Measurements from ENCODE around the gene PPP2R5E. TPM values are rescaled to one million over a fixed set of nuclear protein-coding genes. Genes with fewer than 3 reads are reported as not detected.

Gene PPP2R5E
- total and polyA plus RNA-seq, 2 donors (not counting 3 experiments of a cell fraction or from before 2014, with no cell fraction given), result 4.9 to 52.5 TPM

- Histone ChIP-seq H2AFZ (ENCODE audit: low read depth, low read length) (no peak overlapping the region), H3K4me3 (replicated peaks in 1 of 3; ENCODE audit: insufficient read depth in 1 of 3, low read depth in 1 of 3, low read length in 3 of 3) (no peak overlapping the region), H3K36me3 (ENCODE audit: control insufficient read depth in 2 of 2, extremely low read depth in 1 of 2, insufficient read depth in 2 of 2, low read length in 2 of 2) (no peaks in the 10 kb centered on the region), H3K4me1 (ENCODE audit: control insufficient read depth, extremely low read depth, insufficient read depth, low read length) (no peaks in the 10 kb centered on the region), H3K27ac (ENCODE audit: insufficient read depth, low read depth, low read length) (no peak overlapping the region), H3K27me3 (ENCODE audit: control insufficient read depth in 2 of 2, insufficient read depth in 2 of 2, low read length in 2 of 2) (no peaks in the 10 kb centered on the region), H4K20me1 (replicated peaks; ENCODE audit: control insufficient read depth, extremely low read depth, insufficient read depth, low read length) (peaks cover 24% of the 10 kb centered on the region), H3K9me1 (replicated peaks; ENCODE audit: control insufficient read depth, extremely low read depth, insufficient read depth, low read length) (peaks cover 4% of the 10 kb centered on the region), H3K9ac (replicated peaks; ENCODE audit: extremely low read depth, insufficient read depth, low read length) (no peak overlapping the region), H3K79me2 (ENCODE audit: control insufficient read depth, insufficient read depth, low read length) (peaks cover 78% of the 10 kb centered on the region), H3K4me2 (ENCODE audit: insufficient read depth, low read length) (no peak overlapping the region), H3K9me3 (replicated peaks; ENCODE audit: control insufficient read depth, insufficient read depth, low read length) (no peaks in the 10 kb centered on the region)
- no peak for TF ChIP-seq EZH2 (IDR thresholded peaks at IDR 0.05; ENCODE audit: borderline replicate concordance, low read depth, low read length, severe bottlenecking)
- TF ChIP-seq CTCF (IDR thresholded peaks at IDR 0.05; ENCODE audit: extremely low read depth in 1 of 2, insufficient read depth in 1 of 2, low read depth in 1 of 2, low read length in 2 of 2), result no peak
- TF ChIP-seq FOS (IDR thresholded peaks at IDR 0.05; ENCODE audit: borderline replicate concordance, insufficient read depth, low read length), result no peak
- TF ChIP-seq MAX (IDR thresholded peaks at IDR 0.05; ENCODE audit: insufficient read depth, insufficient read length), result no peak
- TF ChIP-seq MYC (IDR thresholded peaks at IDR 0.05; ENCODE audit: low read depth, low read length), result no peak
- no peak for TF ChIP-seq POLR2A (IDR thresholded peaks at IDR 0.05; ENCODE audit: low read depth, low read length)
- no peak for TF ChIP-seq GATA2 (IDR thresholded peaks at IDR 0.05; ENCODE audit: insufficient read depth, insufficient read length, low read depth, low read length)
- TF ChIP-seq POLR2AphosphoS5 (IDR thresholded peaks at IDR 0.05; ENCODE audit: insufficient read depth, low read depth, low read length), result no peak
- TF ChIP-seq JUN (IDR thresholded peaks at IDR 0.05; ENCODE audit: borderline replicate concordance, insufficient read depth, insufficient read length, low read depth), result no peak
- dilution Hi-C loops (cut with MboI; ENCODE audit: extremely low pct_ligation_motif_present, low sequenced_read_pairs), result no loop called here
- intact Hi-C loops (cut with micrococcal nuclease), result no loop called here
- CTCF ChIA-PET, result no interaction called here
- FAIRE-seq, result no peak
- no peak for DNase-seq (ENCODE audit: low read depth, low spot score)
- POLR2A ChIA-PET, result no interaction called here
- BruUV-seq (replicated peaks), result no TSS peak
These were observed 30.3 kb downstream of the PPP2R5E start for GRCh38 chr14:63512861-63513260.

All from endothelial cell of umbilical vein (primary cell).